ENCODE measurements around the gene SPATS1. TPM values are rescaled to one million over a fixed set of nuclear protein-coding genes. Genes with fewer than 3 reads are reported as not detected.

Gene SPATS1
- total and polyA plus RNA-seq, 2 of the 13 experiments (the other 11 are each of a cell fraction or from before 2014, with no cell fraction given), result not detected

DNA sequence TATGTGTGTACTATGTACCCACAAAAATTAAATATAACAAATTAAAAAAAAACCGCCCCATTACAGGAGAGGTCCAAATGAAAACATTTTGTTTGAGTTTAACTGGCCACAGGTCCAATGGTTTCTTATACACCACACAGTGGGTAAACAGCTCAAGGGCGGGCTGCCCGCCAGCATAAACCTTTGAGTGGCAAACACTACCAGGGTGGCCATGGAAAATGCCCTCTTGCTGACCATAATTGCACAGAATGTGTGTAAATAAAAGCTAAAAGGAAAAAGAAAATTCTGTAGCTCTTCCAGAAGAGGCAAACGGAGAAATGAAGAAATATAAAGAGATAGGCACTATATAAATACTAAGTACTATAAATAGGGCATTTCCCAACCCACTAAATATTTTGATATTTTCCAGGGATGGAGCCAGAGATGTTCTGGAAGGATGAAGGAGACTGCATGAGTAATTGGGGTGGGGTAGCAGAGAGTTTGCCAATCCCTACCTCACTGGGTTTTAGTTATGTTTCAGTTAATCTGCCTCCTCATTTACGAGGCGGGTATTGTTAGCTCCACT, 44.0 kb downstream of the SPATS1 start:
- no peak for DNase-seq (ENCODE audit: low spot score)
- intact Hi-C loops (cut with micrococcal nuclease; ENCODE audit: unreplicated experiment) (no loop called here), in situ Hi-C loops (cut with HindIII; ENCODE audit: extremely low pct_ligation_motif_present, low pct_unique_long_range_greater_than_20kb) (no loop called here)
- H3K4me2 ChIP-seq (ENCODE audit: low read depth, low read length), result peak overlapping the region; percentile 97
- peaks cover 34% of the 10 kb centered on the region for H3K4me1 ChIP-seq (ENCODE audit: insufficient read depth, low read length)
- H4K20me1 ChIP-seq (ENCODE audit: insufficient read depth, low read length), result peaks cover 23% of the 10 kb centered on the region
- BruUV-seq (replicated peaks), result no TSS peak
- peak overlapping the region; percentile 60 for H2AFZ ChIP-seq (ENCODE audit: low read length)
- peaks cover 30% of the 10 kb centered on the region for H3K79me2 ChIP-seq (ENCODE audit: insufficient read depth, low read length)
- H3K9ac ChIP-seq (ENCODE audit: insufficient read depth, low read depth, low read length), result peak overlapping the region; percentile 93
- peaks cover 0 to 7% of the 10 kb centered on the region in 2 experiments; a peak in 2 of 5 replicates for H3K36me3 ChIP-seq (replicated peaks in 1 of 2; ENCODE audit: control insufficient read depth in 1 of 2, insufficient read depth in 2 of 2, low read length in 2 of 2)
- H3K27me3 ChIP-seq (ENCODE audit: control insufficient read depth in 1 of 2, insufficient read depth in 2 of 2, low read length in 2 of 2), result peaks cover 0 to 3% of the 10 kb centered on the region in 2 experiments; a peak in 1 of 5 replicates
- 77% methylated on average over 6 of the region's 6 CpGs for WGBS (ENCODE audit: low lambda C conversion rate)
- ChIA-PET CTCF (ENCODE audit: low intra/inter-chr PET ratio, low total read pairs) (no interaction called here), POLR2A (interaction anchor here (0.6 kb wide), 1 partner anchor 8 kb away, joined by 3 read pairs; no protein-coding TSS in a partner anchor)
- no peak for TF ChIP-seq WIZ (CRISPR knock-in tag; IDR thresholded peaks at IDR 0.05)
- 0 out of 2 replicates have a peak, but pooled peaks have one; percentile 56 for TF ChIP-seq THYN1 (CRISPR knock-in tag; IDR thresholded peaks at IDR 0.05; ENCODE audit: borderline replicate concordance, low read depth)
- no peak for TF ChIP-seq NFKB2 (CRISPR knock-in tag; IDR thresholded peaks at IDR 0.05; ENCODE audit: borderline replicate concordance)
- ATAC-seq, result no peak
- H3K27ac ChIP-seq (ENCODE audit: extremely low read length, insufficient read depth, low read length), result no peak overlapping the region
- FAIRE-seq, result no peak
- H3K9me3 ChIP-seq (ENCODE audit: low read length), result no peaks in the 10 kb centered on the region
- H3K4me3 ChIP-seq (replicated peaks in 1 of 3; ENCODE audit: insufficient read depth in 1 of 3, low read depth in 2 of 3, low read length in 3 of 3), result peak overlapping the region; percentile 70 to 85 (median 70); a peak in 5 of 6 replicates

DNA sequence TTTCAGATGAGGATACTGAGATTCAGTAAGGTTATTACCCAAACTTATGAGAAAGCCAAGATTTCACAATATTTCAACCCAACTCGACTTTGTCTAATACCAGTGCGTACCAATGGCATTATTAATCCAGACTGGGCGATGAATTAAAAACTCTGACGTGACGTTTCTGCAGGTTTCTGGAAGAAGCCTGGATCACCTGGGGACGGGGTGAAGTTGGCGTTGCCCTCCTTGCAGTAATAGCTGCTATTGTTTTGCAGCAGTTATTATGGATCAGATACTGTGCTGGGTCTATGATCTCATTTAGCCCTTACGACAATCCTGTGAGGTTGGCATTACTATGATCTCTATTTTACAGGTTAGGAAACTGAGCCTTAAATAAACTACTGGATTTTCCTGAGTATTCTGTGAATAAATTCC, 44.5 kb downstream of the SPATS1 start:
- BruUV-seq (replicated peaks), result TSS peak; percentile 86
- intact Hi-C loops (cut with micrococcal nuclease; ENCODE audit: unreplicated experiment), result no loop called here
- FAIRE-seq, result no peak
- TF ChIP-seq EEA1 (CRISPR knock-in tag; IDR thresholded peaks at IDR 0.05; ENCODE audit: borderline replicate concordance) (0 out of 2 replicates have a peak, but pooled peaks have one; percentile 1), CBFB (CRISPR knock-in tag; IDR thresholded peaks at IDR 0.05) (0 out of 2 replicates have a peak, but pooled peaks have one; percentile 8), CEBPB (IDR thresholded peaks at IDR 0.05; ENCODE audit: borderline replicate concordance, low read depth, low read length) (peak; percentile 65), MTF2 (CRISPR knock-in tag; IDR thresholded peaks at IDR 0.05; ENCODE audit: borderline replicate concordance) (no peak), MXI1 (IDR thresholded peaks at IDR 0.05; ENCODE audit: borderline replicate concordance, low read depth, low read length) (no peak), GABPB1 (CRISPR knock-in tag; IDR thresholded peaks at IDR 0.05) (no peak), NR1H2 (CRISPR knock-in tag; IDR thresholded peaks at IDR 0.05; ENCODE audit: borderline replicate concordance, low read depth) (no peak), ZNF777 (CRISPR knock-in tag; IDR thresholded peaks at IDR 0.05) (0 out of 2 replicates have a peak, but pooled peaks have one; percentile 9), ZNF232 (CRISPR knock-in tag; IDR thresholded peaks at IDR 0.05; ENCODE audit: borderline replicate concordance) (0 out of 2 replicates have a peak, but pooled peaks have one; percentile 39), ZNF598 (CRISPR knock-in tag; IDR thresholded peaks at IDR 0.05; ENCODE audit: borderline replicate concordance) (0 out of 2 replicates have a peak, but pooled peaks have one; percentile 6), SP4 (CRISPR knock-in tag; IDR thresholded peaks at IDR 0.05) (peak; percentile 52; the same call in 1 of the 2 replicates), ZNF629 (CRISPR knock-in tag; conservative IDR thresholded peaks at IDR 0.05) (peak; percentile 67), ZKSCAN8 (CRISPR knock-in tag; IDR thresholded peaks at IDR 0.05; ENCODE audit: borderline replicate concordance) (0 out of 2 replicates have a peak, but pooled peaks have one; percentile 2), PRPF4 (IDR thresholded peaks at IDR 0.05; ENCODE audit: low read depth, low read length, poor library complexity, severe bottlenecking) (peak; percentile 21)

More for the DNA sequence above, 44.5 kb downstream of the SPATS1 start:
- H3K79me2 ChIP-seq (ENCODE audit: insufficient read depth, low read length), result peaks cover 35% of the 10 kb centered on the region
- H3K27ac ChIP-seq (ENCODE audit: extremely low read length, insufficient read depth, low read length), result peak overlapping the region; percentile 89
- H3K4me3 ChIP-seq (replicated peaks in 1 of 3; ENCODE audit: insufficient read depth in 1 of 3, low read depth in 2 of 3, low read length in 3 of 3), result peak overlapping the region; percentile 70 to 85 (median 70)
- H4K20me1 ChIP-seq (ENCODE audit: insufficient read depth, low read length), result peaks cover 25% of the 10 kb centered on the region
- in situ Hi-C loops (cut with HindIII; ENCODE audit: extremely low pct_ligation_motif_present, low pct_unique_long_range_greater_than_20kb), result no loop called here
- DNase-seq (ENCODE audit: low spot score), result no peak
- H3K4me2 ChIP-seq (ENCODE audit: low read depth, low read length), result peak overlapping the region; percentile 97
- ChIA-PET CTCF (ENCODE audit: low intra/inter-chr PET ratio, low total read pairs) (no interaction called here), POLR2A (interaction anchor here (0.5 to 1.3 kb wide), 16 partner anchors 8 to 991 kb away, joined by 3 to 13 read pairs (median 3); partner anchors contain the start of genes AARS2, HSP90AB1 and SUPT3H)
- H2AFZ ChIP-seq (ENCODE audit: low read length), result peak overlapping the region; percentile 60
- H3K36me3 ChIP-seq (replicated peaks in 1 of 2; ENCODE audit: control insufficient read depth in 1 of 2, insufficient read depth in 2 of 2, low read length in 2 of 2), result peaks cover 2 to 12% of the 10 kb centered on the region in 2 experiments; a peak in 3 of 5 replicates
- 66% methylated on average over 8 of the region's 8 CpGs for WGBS (ENCODE audit: low lambda C conversion rate)
- H3K9me3 ChIP-seq (ENCODE audit: low read length), result no peaks in the 10 kb centered on the region
- peaks cover 0 to 3% of the 10 kb centered on the region in 2 experiments; a peak in 1 of 5 replicates for H3K27me3 ChIP-seq (ENCODE audit: control insufficient read depth in 1 of 2, insufficient read depth in 2 of 2, low read length in 2 of 2)
- ATAC-seq, result no peak
- peaks cover 34% of the 10 kb centered on the region for H3K4me1 ChIP-seq (ENCODE audit: insufficient read depth, low read length)
- H3K9ac ChIP-seq (ENCODE audit: insufficient read depth, low read depth, low read length), result peak overlapping the region; percentile 93

Measured in HepG2 (cell line).